Lung (tissue), 12 donors: ENCODE measurements around the gene LPCAT2. TPM values are rescaled to one million over a fixed set of nuclear protein-coding genes. Genes with fewer than 3 reads are reported as not detected.

ENCODE experiments used
- ATAC-seq: fragments of 200-7000 bp; cut with Tn5 transposase; one replicate; pipeline ENCODE4 v1.9.1; 2020; ENCODE audit warnings: moderate number of reproducible peaks; ENCODE audit not compliant: insufficient read depth, low FRiP score
- DNase-seq, 3 donors: peaks; one replicate each; pipeline ENCODE4 v3.0.0-alpha.2; 2013 to 2017
- H3K27ac ChIP-seq, 2 donors: one replicate each; pipeline ENCODE4 v1.5.1; 2013; ENCODE audit warnings: mild to moderate bottlenecking in 2 of 2, moderate library complexity in 2 of 2, control low read depth in 1 of 2, inconsistent platforms in 1 of 2, low read depth in 1 of 2, low read length in 1 of 2
- H3K27me3 ChIP-seq, 3 donors: one replicate each; pipeline ENCODE4 v1.5.1; 2013; ENCODE audit warnings: low read length in 2 of 3; ENCODE audit not compliant: control insufficient read depth in 3 of 3, insufficient read depth in 3 of 3
- H3K36me3 ChIP-seq, 4 donors: one replicate each; pipeline ENCODE4 v1.5.1; 2013; ENCODE audit warnings: low read length in 4 of 4, mild to moderate bottlenecking in 1 of 4, moderate library complexity in 1 of 4; ENCODE audit not compliant: control insufficient read depth in 4 of 4, insufficient read depth in 4 of 4
- H3K4me1 ChIP-seq, 5 donors: one replicate each; pipeline ENCODE4 v1.5.1; 2013; ENCODE audit warnings: low read length in 5 of 5, mild to moderate bottlenecking in 2 of 5, moderate library complexity in 1 of 5; ENCODE audit not compliant: control insufficient read depth in 5 of 5, insufficient read depth in 5 of 5
- H3K4me3 ChIP-seq: one replicate; pipeline ENCODE4 v1.5.1; 2013; ENCODE audit warnings: mild to moderate bottlenecking, control low read depth, moderate library complexity
- H3K9ac ChIP-seq, 2 donors: one replicate each; pipeline ENCODE4 v1.5.1; 2013; ENCODE audit warnings: low read length in 2 of 2, control low read depth in 1 of 2; ENCODE audit not compliant: insufficient read depth in 1 of 2
- H3K9me3 ChIP-seq, 4 donors: one replicate each; pipeline ENCODE4 v1.5.1; 2013; ENCODE audit warnings: low read length in 3 of 4, mild to moderate bottlenecking in 1 of 4, moderate library complexity in 1 of 4; ENCODE audit not compliant: control insufficient read depth in 4 of 4, insufficient read depth in 3 of 4
- WGBS, 2 donors: extraction: QIAGEN DNeasy Blood & Tissue Kit; methylation state at CpG; one replicate each; pipeline ENCODE4 v1.1.7; 2013; 5-methylcytosine and 5-hydroxymethylcytosine counted together
- polyA plus RNA-seq, 2 donors: library from polyadenylated mRNA; stranded (reverse); fragments of 200-250 nt; gene quantifications; one replicate each; pipeline ENCODE4 v1.2.1, GENCODE V29; 2013
- total RNA-seq, 2 donors: library from RNA; depleted of rRNA in 1 of 2; stranded (reverse); fragments of >200 nt in 1 of 2; gene quantifications; one replicate each; pipeline ENCODE4 v1.2.1, GENCODE V29; 2014 to 2021
- TF ChIP-seq, protein P1 (sequence below): IDR thresholded peaks from 2 replicates; pipeline ENCODE4 v1.5.1; 2012; ENCODE audit warnings: mild to moderate bottlenecking; ENCODE audit errors: control extremely low read depth, extremely low read depth
- donor health status: control.
- donor health status: control.
- donor health status: Bipolar disorder and iron deficiency.
- donor health status: healthy.
- donor health status: DM: yes; HTN: yes; CAD: no.

Gene LPCAT2
- total and polyA plus RNA-seq, 4 donors, result 9.5 to 25.3 (median 19.4) TPM

DNA sequence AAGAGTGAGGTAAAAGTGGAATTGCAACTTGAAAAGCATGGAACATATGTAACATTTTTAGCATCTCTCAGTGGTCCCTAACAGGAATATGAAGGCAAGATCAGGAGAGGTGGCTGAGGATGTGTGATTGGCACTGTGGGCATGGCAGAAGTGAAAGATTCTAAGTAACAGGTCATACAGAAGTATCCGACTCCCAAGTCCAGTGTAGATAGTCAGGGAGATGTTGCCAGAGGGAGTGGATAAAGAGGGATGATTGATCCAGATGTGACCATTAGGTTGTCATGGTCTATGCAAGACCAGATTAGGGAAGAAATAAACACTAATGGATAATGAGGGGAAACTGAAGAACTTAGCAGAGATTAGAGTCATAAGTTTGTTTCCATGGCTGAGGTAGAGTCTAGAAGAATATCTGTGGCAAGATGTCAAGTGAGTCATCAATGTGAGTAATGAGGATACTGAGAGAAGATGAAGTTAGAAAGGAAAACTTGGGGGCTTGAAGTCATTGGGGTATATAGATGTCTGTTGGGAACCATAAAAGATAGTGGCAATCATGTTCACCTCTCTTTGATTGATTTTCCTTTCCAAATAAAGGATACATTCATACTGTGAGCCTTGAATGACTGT is 33.7 kb downstream of the LPCAT2 start:
- Histone ChIP-seq H3K27ac (no peak overlapping the region), H3K4me3 (no peak overlapping the region), H3K9ac (peak overlapping the region in 1 of 2 donors; percentile 38), H3K36me3 (peaks cover 0 to 4% (median 0%) of the 10 kb centered on the region in 4 donors), H3K27me3 (no peaks in the 10 kb centered on the region), H3K9me3 (no peaks in the 10 kb centered on the region), H3K4me1 (peaks cover 0 to 21% (median 0%) of the 10 kb centered on the region in 5 donors)
- TF ChIP-seq, protein P1, sequence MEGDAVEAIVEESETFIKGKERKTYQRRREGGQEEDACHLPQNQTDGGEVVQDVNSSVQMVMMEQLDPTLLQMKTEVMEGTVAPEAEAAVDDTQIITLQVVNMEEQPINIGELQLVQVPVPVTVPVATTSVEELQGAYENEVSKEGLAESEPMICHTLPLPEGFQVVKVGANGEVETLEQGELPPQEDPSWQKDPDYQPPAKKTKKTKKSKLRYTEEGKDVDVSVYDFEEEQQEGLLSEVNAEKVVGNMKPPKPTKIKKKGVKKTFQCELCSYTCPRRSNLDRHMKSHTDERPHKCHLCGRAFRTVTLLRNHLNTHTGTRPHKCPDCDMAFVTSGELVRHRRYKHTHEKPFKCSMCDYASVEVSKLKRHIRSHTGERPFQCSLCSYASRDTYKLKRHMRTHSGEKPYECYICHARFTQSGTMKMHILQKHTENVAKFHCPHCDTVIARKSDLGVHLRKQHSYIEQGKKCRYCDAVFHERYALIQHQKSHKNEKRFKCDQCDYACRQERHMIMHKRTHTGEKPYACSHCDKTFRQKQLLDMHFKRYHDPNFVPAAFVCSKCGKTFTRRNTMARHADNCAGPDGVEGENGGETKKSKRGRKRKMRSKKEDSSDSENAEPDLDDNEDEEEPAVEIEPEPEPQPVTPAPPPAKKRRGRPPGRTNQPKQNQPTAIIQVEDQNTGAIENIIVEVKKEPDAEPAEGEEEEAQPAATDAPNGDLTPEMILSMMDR, result no peak
- 84 to 92% methylated on average over 1 of the region's 1 CpG for WGBS, 2 donors
- DNase-seq (no peak), ATAC-seq (no peak)

DNA sequence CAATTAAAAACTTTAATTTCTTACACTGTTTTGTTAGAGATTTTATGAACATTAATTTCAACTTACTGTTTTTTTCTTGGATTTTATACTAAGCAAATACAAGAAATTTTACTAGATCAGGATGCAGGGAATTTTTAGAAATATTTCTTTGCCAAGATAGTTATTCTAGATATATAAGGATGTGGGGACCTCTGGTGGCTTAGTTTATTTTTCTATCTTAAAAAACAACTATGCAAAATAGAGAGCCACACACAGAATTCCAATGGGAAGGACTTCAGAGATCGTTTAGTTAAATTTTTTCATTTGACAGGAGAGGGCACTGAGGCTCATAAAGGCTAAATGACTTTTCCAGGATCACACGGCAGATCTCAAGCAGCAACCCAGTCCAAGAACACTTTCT is 34.6 kb downstream of the LPCAT2 start:
- DNase-seq (peak in 2 of 3 donors; percentile 76 to 78), ATAC-seq (no peak)
- Histone ChIP-seq H3K4me1 (peaks cover 0 to 21% (median 0%) of the 10 kb centered on the region in 5 donors), H3K27me3 (no peaks in the 10 kb centered on the region), H3K27ac (no peak overlapping the region), H3K9ac (no peak overlapping the region), H3K4me3 (no peak overlapping the region), H3K36me3 (peaks cover 0 to 4% (median 0%) of the 10 kb centered on the region in 4 donors), H3K9me3 (no peaks in the 10 kb centered on the region)
- 31 to 56% methylated on average over 2 of the region's 2 CpGs for WGBS, 2 donors
- TF ChIP-seq, protein P1, result no peak

DNA sequence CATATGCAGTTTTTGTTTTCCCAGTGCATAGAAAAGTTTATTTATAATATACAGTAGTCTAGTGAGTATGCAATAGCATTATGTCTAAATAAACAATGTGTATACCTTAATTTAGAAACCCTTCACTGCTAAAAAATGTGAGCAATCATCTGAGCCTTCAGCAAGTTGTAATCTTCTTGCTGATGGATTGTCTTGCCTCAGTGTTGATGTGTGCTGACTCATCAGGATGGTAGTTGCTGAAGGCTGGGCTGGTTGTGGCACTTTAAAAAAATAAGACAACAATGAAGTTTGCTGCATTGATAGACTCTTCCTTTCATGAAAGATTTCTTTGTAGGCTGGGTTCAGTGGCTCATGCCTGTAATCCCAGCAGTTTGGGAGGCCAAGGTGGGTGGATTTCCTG is 43.7 kb downstream of the LPCAT2 start:
- Histone ChIP-seq H3K27ac (no peak overlapping the region), H3K9me3 (no peaks in the 10 kb centered on the region), H3K27me3 (no peaks in the 10 kb centered on the region), H3K36me3 (peaks cover 1 to 14% (median 6%) of the 10 kb centered on the region in 4 donors), H3K4me3 (no peak overlapping the region), H3K4me1 (peaks cover 0 to 1% (median 0%) of the 10 kb centered on the region in 5 donors), H3K9ac (no peak overlapping the region)
- DNase-seq (no peak), ATAC-seq (no peak)
- TF ChIP-seq, protein P1, result no peak

DNA sequence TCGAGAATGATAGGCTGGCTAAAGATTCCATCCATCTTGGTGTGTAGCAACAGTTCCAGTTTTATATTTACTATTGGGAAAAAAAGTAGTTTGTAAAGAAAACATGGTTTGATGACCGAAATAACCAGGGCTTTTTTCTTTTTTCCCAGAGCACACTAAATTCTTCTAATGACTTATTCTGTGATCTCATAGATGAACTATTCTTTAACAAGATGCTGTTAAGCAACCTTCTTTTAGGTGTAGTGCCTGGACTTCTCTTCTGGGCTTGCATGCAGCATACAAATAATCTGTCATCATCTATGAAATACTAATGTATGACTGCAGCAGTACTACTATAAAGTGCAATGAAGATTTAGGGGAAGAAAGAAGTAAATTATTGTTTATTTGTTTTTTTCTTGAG is 46.6 kb downstream of the LPCAT2 start:
- DNase-seq, result no peak
- Histone ChIP-seq H3K9me3 (no peaks in the 10 kb centered on the region), H3K27me3 (no peaks in the 10 kb centered on the region), H3K4me3 (no peak overlapping the region), H3K36me3 (peaks cover 1 to 9% (median 5%) of the 10 kb centered on the region in 4 donors), H3K9ac (no peak overlapping the region), H3K4me1 (peaks cover 0 to 28% (median 8%) of the 10 kb centered on the region in 5 donors), H3K27ac (no peak overlapping the region)
- TF ChIP-seq, protein P1, result no peak
- ATAC-seq, result no peak
- WGBS, 2 donors, result 59 to 89% methylated on average over 2 of the region's 2 CpGs
